Fibroblast of pulmonary artery (primary cell): ENCODE data around the gene FICD.

Source experiments
- DNase-seq: peaks from one replicate; pipeline ENCODE4 v3.0.0-alpha.2; 2010; ENCODE audit warnings: low read depth
- H3K4me3 ChIP-seq: replicated peaks from 2 replicates; pipeline ENCODE4 v1.5.1; 2011; ENCODE audit warnings: low read depth, mild to moderate bottlenecking, control low read depth, low read length, moderate library complexity
- CTCF ChIP-seq: IDR thresholded peaks from 2 replicates; pipeline ENCODE4 v1.5.1; 2011; ENCODE audit warnings: mild to moderate bottlenecking, control low read depth, low read length, inconsistent platforms; ENCODE audit errors: missing control alignments

The FICD gene

GRCh38 chr12:108477881-108478259 is 37.2 kb upstream of the FICD start:
- no peak for DNase-seq
- H3K4me3 ChIP-seq = no peak overlapping the region
- TF ChIP-seq CTCF = no peak

DNA sequence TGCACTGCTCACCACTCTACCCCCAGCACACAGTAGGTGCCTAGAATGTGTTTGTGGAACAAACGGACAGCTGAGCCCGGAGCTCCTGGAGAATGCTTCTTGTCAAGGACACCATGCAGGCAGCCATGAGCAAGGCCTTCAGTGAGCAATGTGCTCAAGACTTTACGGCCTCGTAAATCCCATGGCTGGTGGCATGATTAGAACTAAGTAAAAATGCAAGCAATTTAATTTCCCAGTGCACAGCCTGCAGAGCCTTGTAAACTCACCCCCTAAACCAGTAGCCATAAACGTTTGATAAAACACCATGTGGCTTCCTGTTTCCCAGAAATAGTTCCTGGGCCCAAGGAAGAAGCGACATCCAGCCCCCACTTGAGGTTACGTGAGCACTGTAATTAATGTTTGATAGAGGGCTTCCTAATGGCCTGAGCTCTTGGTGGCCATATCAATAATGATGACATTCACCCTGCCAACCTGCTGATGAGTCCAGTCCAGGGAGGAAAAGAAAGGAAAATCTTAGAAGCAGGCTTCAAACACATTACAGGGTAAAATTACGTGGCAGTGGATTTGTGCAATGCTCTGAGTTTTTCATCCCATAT is 36.4 kb upstream of the FICD start:
- DNase-seq = no peak
- TF ChIP-seq CTCF = no peak

GRCh38 chr12:108479364-108480070 is 35.6 kb upstream of the FICD start:
- no peak overlapping the region for H3K4me3 ChIP-seq
- no peak for DNase-seq
- TF ChIP-seq CTCF = no peak

More for the DNA sequence above, 36.4 kb upstream of the FICD start:
- H3K4me3 ChIP-seq = no peak overlapping the region

DNA sequence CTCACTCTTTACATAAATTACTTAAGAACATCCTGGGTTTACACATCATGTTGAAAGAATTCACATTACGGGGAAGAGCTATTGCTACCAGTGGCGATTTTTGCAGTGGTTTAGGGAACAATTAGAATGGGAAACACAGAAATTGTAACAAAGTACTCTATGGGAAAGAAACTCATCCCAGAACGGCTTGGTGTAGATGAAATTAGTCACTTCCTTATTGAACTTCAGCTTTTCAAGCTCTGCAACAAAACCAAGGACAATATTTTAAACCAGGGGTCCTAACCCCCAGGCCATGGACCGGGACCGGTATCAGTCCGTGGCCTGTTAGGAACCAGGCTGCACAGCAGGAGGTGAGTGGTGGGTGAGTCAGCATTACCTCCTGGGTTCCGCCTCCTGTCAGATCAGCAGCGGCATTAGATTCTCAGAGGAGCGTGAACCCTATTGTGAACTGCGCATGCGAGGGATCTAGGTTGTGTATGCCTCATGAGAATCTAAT is 32.3 kb upstream of the FICD start:
- DNase-seq = no peak
- no peak overlapping the region for H3K4me3 ChIP-seq
- no peak for TF ChIP-seq CTCF

DNA sequence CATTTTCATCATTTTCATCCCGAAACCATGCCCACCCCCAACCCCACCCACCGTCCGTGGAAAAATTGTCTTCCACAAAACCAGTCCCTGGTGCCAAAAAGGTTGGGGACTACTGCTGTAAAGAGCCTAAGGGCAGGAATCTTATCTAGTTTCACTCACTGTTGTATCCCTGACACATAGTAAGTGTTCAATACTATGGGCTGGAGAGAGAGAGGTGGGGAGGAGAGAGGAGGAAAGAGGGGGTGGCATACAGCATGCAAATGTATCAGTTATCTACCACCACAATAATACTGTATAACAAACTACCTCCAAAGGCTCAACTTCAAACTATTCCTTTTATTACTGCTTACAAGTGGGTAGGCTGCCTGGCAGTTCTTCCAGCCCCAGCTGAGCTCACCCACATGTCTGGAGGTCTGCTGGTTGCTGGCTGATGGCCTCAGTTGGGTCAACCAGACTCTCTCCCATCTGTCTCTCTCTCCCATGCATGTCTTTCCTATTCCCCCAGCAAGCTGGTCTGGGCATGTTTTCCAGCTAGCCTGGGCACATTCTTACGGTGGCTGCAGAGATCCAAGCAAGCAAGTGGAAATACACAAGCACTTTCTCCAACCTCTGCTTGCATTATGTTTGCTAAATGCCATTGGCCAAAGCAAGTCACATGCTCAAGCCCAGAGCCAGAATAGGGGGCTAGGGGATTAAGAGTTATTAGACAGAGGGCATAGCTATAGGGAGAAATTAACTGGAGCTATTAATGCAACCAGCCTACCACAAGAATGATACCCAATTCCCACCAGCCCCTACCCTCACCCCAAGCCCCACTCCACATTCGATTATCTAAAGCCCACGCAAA is 31.6 kb upstream of the FICD start:
- H3K4me3 ChIP-seq = no peak overlapping the region
- no peak for DNase-seq
- TF ChIP-seq CTCF = no peak

DNA sequence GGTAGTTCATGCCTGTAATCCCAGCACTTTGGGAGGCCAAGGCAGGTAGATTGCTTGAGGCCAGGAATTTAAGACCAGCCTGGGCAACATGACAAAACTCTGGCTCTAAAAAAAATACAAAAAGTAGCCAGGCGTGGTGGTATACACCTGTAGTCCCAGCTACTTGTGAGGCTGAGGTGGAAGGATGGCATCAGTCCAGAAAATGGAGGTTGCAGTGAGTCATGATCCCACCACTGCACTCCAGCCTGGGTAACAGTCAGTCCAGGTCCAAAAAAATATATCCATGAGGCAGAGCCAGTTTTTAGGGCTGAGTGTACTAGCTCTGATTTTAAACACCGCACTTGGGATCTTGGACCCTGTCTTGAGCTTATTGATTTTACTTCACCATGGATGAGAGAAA is 30.6 kb upstream of the FICD start:
- DNase-seq = no peak
- TF ChIP-seq CTCF = no peak
- no peak overlapping the region for H3K4me3 ChIP-seq
